GM19463 (cell line): ENCODE data around the gene CNTN2.

Experiments used
- ATAC-seq: cut with Tn5 transposase; IDR thresholded peaks from one replicate; pipeline ENCODE4 v1.9.1; 2021; ENCODE audit warnings: mild to moderate bottlenecking, moderate library complexity; ENCODE audit not compliant: unreplicated experiment

The CNTN2 gene, protein sequence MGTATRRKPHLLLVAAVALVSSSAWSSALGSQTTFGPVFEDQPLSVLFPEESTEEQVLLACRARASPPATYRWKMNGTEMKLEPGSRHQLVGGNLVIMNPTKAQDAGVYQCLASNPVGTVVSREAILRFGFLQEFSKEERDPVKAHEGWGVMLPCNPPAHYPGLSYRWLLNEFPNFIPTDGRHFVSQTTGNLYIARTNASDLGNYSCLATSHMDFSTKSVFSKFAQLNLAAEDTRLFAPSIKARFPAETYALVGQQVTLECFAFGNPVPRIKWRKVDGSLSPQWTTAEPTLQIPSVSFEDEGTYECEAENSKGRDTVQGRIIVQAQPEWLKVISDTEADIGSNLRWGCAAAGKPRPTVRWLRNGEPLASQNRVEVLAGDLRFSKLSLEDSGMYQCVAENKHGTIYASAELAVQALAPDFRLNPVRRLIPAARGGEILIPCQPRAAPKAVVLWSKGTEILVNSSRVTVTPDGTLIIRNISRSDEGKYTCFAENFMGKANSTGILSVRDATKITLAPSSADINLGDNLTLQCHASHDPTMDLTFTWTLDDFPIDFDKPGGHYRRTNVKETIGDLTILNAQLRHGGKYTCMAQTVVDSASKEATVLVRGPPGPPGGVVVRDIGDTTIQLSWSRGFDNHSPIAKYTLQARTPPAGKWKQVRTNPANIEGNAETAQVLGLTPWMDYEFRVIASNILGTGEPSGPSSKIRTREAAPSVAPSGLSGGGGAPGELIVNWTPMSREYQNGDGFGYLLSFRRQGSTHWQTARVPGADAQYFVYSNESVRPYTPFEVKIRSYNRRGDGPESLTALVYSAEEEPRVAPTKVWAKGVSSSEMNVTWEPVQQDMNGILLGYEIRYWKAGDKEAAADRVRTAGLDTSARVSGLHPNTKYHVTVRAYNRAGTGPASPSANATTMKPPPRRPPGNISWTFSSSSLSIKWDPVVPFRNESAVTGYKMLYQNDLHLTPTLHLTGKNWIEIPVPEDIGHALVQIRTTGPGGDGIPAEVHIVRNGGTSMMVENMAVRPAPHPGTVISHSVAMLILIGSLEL

DNA sequence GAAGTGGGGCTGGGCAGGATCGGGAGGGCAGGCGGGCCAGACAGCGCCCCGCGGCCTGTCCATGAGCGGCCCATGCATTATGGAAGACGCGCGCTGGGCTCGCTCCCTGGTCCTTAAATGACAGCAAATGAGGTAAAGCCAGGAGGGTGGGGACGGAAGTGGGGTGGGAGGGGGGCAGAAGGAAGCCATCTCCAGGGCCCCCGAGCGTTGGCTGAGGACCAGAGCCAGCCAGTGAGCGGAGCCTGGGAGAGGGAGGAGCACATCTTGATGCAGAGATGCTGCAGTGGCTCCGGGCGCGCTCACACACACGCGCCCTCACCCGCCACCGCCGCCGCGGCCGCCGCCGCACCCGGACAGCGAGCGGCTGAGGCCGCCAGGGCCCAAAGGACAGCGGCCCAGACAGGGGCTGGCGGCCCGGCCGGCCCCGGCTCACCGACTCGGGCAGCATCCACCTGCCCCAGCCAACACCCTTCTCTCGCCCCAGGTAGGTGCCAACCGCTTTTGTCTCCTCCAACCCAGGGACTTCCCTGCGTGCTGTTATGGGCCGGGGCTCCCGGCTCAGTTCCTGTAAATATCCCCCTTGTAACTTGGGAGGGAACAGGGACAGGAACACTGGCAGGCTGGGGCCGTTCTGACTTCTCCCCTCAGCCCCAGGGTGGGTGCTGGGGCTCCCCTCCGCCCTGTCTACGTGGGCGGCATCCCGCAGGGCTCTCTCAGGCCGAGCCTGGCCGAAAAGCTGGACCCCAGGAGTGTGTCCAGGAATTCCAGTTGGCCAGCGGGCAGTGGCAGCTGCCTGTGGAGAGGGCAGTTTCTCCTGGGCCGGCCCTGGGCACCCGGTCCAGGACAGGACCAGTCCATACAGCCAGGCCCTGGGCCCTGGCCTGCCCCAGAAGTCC is at the start of gene CNTN2:
TSS of gene CNTN2 (plus strand) at position 302 of the 896 bp plus-strand sequence. CDS start 9,974 bp downstream, outside the sequence.
- ATAC-seq = no peak

DNA sequence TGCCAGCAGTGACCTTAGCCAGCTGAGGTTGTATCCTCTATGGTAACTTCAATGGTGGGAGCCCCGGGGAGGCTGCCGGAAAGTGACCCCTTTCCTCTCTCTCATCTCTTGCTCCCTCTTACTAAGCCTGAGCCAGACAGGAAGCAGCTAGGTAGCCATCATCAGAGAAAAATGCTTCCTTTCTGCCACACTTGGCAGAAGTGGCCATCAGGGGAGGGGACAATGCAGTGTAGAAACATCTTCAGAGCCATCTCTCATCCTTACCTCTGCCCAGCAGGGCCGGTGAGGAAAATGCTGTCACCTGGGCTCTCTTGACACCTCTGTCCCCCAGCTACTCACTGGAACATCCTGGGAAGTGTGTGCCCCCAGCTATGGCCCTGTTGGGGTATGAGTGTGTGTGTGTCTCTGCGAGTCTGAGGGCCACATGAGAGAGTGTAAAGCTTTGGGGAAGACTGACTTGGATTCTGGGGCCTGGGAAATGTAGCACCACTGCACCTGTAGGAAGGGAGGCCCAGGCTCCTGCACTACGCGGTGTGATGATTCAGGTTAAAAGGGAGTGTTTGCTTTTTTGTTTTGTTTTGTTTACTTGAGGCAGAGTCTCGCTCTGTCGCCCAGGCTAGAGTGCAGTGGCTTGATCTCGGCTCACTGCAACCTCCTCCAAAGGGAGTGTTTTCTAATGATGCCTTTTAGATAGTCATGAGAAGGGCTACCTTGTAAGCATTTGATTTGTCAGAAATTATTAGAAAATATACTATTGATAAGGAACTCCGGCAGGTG is 48.7 kb upstream of the CNTN2 start:
- no peak for ATAC-seq

DNA sequence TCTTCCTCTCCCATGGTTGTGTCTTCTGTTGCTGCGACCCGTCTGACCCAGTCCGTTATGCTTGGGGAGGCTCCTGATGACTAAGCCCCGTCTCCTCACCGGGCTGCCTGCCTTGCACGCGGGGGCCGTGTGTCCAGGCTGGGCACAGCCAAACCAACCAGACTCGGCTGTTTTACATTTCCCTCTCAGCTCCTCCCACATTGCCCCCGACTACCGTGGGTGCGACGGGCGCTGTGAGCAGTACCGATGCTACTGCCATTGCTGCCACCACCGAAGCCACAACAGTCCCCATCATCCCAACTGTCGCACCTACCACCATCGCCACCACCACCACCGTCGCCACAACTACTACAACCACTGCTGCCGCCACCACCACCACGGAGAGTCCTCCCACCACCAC is 46.0 kb upstream of the CNTN2 start:
- no peak for ATAC-seq

DNA sequence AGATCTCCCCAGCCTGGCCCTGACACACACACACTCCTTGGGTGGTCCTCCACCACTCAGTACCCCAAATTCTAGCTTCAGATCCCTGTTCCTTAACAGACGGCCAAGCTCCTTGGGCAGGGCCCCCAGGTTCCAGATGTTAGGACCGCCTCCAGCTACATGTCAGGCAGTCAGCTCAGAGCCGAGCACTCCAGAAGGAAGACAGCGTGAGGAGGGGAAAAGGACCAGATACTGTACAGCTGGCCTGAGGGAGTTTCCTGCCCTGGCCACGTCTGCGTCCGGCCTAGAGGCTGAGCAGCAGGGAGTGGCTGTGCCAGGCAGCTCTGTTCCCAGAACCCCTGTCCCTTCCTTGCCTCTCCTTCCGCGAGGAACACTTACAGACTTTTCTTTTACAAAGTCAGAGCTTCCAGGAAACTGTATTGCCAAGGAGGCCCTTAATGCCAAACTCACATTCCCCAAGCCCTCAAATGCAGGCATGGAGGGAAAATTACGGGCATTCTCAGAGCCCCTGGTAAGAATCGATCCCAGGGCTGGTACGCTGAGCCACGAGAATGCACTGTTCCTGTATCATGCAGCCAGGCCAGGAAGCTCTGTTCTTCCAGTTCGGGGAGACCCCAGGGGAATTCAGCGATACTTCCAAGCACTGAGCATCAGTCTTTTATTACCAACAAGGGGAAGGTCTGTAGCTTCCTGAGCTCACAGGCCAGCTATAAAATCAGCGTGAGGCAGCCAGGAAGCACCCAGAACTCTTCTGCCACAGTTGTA is 45.2 kb upstream of the CNTN2 start:
- no peak for ATAC-seq

DNA sequence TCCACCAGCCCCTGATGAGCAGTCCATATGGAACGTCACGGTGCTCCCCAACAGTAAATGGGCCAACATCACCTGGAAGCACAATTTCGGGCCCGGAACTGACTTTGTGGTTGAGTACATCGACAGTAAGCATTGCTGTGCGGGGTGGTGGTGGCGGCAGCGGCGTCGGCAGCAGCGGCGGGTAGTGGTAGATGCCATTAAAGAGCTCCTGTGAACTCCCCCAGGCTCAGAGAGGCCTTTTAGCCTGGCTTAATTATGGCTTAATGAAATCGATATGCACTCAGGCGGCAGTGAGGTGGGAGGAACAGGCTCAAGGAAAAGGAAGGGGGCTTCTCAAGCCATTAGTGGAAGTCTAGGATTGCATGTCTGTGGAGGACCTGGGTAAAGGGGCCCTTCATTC is 41.9 kb upstream of the CNTN2 start:
- no peak for ATAC-seq

DNA sequence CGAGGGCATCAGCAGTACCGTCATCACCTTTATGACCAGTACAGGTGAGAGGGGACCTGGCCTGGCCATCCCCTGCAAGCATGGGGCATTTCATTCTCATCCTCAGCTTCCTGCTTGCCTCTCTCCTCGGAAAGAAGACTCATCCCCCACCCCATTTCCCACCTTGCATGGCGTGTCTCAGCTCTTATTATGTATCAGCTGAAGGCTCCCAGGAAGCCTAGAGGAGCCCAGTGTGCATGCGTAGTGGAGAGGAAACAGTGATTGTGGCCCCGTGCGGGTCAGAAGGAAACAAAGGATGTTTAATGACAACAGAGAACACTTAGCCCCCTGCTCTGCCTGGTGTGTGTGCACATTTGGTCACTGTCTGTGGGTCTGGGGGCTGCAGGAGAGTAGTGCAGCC is 40.3 kb upstream of the CNTN2 start:
- no peak for ATAC-seq

DNA sequence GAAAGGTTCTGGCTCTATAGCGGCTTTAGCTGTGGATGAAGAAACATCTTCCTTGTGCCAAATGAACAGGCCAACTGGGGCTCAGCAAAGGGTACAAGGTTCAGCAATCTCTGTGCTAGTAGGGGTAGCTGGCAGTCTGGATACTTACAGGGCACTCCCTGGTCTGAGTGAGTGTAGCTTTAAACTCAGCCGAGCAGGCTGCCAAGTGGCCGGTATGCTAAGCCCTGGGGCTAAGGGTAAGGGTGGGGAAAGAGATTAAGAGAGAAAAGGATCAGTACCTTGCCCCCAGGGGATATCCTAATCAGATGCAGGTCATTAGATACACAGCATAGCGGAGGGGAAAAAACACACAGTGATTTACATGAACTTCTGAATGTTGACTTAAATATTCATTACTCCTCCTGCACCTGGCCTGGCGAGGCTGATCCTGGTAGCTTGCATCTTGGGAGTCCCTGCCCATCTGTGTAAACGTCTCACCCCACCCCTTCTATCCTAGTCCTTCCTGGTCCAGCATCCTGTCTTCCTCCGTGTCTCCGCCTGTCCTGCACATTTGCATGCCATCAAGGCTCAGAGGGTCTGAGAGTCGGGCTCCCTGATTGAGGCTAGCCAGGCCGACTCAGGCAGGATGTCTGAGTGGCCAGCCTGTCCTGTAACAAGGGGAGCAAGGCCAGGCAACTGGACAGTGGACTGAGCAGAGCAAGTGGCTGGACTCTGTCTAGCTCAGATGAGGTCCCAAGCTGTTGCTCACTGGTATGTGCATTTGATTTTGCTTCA is 39.5 kb upstream of the CNTN2 start:
- ATAC-seq = no peak

DNA sequence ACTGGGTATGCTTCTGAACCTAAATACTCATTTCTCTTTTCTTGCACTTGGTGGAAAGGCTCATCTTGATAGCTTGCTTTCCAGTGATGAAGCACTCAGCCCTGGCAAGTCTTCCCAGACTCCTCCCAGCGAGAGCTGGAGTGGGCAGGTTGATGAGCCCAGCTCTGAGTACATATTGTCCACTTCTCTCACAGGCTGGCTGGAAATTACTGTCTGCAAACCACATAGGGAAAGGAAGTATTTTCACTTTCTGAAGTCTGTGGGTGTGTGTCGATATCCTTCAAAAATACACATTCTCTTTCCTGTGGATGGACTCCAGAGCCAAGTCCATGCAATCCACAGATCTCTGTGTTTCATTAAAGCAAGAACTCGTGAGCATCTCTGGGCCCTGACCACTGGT is 38.7 kb upstream of the CNTN2 start:
- no peak for ATAC-seq

DNA sequence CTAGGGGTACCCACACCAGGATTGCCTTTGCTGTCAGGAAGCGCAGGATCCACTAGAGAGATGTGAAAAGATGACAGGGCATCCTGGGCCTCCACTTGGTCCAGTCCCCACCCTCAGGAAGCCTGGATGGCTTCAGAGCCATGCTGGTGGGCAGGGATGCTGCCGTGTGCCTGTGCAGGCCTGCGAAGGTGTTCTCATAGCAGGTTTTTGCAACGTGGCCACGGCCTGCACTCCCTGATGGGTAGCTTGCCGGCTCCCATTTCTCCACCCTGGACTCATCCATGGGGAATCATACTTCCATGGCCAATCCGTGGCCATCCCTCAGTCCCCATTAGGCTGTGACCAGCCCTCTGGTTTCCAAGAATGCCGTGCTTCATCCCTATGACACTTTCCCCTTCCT is 34.1 kb upstream of the CNTN2 start:
- ATAC-seq = no peak

DNA sequence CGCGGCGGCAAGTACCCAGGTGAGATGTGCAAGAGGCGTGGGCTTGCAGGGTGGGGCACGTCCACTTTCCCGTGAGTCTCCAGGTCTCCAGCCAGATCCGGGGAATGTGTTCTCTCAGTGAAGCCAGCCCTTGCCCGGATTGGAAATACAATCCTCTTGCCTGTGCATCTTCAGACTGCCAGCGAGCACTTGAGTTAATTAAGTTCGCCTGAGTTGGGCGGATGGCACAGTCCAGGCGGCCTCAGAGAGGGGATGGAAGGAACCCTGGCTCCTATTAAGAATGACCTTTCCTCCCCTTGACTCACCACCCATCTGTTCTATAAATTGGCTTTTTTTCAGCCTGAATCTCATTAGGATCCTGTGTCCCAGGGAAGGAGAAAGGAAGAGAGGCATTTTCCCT is 33.3 kb upstream of the CNTN2 start:
- no peak for ATAC-seq

DNA sequence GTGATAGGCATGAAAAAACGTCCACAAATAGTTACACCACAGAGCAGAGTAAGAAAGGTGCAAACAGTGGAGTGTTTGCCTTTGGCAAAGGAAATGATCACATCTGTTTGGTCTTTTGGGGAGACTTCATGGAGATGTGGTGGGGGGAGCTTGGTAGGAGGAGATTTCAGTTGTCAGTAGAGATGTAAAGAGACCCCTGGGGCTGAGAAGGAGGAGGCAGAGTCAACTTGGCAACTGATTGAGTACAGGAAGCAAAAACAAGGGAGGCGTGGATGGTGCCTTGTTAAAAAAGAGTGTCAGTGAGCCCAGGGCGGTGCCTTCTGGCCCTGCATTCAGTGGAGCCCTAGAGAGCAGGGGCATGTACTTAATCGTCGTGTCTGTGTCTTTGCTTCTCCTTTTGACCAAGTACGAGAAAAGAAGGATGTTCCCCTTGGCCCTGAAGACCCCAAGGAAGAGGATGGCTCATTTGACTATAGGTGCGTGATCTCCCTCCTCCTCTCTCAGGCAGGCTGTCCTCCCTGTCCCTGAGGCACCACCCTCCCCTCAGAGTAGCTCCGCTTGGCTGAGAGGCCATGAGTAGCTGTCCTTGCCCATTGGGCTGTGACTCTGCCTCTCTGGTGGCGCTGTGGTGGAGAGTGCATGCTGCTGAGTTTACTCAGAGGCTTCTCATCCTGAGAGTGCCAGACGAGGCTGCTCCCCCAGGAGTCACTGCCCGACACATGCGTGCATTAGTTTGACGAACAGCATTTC is 30.4 kb upstream of the CNTN2 start:
- ATAC-seq = no peak

DNA sequence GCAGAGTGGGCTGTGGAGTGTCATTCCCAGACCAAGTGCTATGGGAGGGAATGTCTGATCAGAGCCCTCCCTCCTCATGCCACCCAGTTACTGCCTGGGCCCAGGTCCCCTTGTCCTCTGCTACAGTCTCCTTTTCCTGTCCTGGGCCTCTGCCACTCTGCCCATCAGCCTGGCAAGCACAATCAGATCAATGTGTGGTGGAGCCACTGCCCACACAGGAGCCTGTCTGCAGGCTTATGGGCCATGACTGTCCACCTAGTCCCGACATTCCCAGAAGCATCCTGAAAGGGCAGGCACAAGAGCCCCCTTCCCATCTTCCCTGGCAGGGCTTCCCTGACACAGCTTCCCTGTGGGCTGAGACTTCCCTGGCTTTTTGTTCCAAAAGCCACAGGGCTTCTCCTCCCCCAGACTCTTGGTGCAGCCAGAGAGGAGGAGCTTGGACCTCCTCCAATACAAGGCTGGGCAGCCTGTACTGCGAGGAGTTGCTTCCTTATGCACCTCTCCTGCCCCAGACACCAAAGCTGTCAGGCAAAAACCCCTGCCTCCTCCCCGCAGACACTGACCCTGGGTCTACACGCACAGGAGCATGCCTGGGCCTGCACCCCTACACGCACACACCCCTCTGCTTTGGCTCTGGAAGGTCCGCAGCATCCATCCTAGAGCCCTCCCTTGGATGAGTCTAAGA is 29.2 kb upstream of the CNTN2 start:
- ATAC-seq = no peak

DNA sequence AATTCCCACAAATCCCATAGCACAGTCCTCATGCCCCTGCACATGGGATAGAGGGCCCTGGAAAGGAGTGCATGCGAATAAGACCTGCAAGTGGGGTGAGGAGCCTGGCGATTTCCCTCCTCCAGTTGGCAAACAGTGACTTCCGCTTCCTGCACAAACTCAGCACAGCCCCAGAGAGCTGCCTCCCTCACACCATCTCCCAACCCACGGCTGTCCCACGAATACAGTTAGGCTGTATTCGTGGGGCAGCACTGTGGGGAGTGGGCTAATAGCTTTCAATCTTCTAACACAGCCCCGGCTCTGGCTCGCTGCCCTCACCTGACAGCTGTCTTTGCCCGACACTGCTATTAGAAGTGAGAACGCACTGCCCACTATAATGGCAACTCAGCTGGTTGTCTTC is 28.2 kb upstream of the CNTN2 start:
- ATAC-seq = no peak

DNA sequence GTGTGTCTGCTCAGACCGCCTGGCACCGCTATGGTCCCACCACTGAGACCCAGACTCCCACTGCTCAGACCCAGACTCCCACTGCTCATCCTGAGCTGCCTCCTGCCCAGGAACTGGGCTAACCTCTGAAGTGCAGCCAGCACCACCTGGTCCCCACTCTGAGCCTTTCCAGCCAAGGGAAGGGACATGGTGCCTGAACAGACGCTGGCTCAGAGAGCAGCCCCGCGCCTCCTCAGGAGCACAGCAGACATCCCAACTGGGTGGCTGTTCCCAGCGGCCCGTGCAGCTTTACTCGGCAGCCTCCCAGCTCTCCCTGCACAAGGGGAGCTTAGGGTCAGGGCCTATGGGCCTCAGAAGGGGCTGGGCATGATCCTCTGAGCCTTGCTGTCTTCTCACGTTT is 27.8 kb upstream of the CNTN2 start:
- ATAC-seq = no peak

DNA sequence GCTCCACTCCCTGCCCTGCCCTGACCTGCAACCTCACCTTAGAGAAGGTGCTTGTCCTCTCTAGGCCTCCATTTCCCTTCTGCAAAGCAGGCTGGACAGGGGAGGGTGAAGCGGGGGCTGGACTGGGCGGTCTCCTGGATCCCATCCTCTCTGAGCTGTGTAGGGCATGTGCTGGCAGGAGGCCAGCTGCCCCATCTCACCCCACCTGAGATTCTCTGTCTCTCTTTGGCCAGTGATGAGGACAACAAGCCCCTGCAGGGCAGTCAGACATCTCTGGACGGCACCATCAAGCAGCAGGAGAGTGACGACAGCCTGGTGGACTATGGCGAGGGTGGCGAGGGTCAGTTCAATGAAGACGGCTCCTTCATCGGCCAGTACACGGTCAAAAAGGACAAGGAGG is 26.9 kb upstream of the CNTN2 start:
- no peak for ATAC-seq

DNA sequence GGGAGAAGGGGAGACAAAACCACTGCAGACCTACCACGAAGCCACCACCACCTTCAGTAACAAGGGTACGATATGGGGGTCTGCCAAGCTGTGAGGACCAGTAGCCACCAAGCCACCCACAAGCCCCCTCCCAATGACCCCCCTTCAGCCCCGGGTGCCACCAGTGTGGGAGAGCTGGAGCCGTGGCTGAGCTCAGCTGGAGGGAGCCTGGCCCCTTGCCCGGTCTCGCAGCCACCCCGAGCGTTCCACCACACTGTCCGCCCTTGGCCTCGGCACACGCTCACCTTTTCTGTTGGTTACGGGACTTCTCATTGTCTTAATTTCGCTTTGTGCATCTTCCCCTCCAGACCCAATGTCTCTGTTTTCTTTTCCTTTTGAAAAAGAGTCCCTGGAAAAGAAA is 26.4 kb upstream of the CNTN2 start:
- ATAC-seq = no peak

DNA sequence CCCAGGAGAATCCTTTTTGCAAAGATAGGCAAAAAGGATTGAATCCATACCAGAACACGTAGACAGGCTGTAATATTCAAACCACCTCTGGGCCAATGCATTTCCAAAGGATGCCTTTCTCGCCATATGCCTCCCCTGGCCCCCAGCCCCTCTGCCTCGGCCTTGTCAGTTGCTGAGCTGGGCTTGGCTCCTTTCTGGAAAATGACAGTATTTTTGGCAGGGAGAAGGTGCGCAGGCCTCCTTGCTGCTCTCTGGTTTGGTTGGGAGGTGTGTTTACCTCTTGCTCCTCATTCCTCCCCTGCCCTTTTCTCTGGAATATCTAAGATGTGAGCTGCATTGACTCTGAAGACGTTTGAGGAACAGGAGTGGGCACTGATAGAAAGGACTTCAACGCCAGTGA is 26.0 kb upstream of the CNTN2 start:
- ATAC-seq = no peak
